ENCODE measurements around the gene EDN1.

GRCh38 chr6:12342664-12343063 lies 52.5 kb downstream of the EDN1 start:
- TF ChIP-seq CTCF (IDR thresholded peaks at IDR 0.05) = no peak
- no peak for TF ChIP-seq POLR2A (IDR thresholded peaks at IDR 0.05)

All from testis (tissue), 2 donors.